GM19397 (cell line): ENCODE data around the gene RTEL1.

Experiments used
- ATAC-seq: cut with Tn5 transposase; IDR thresholded peaks from one replicate; pipeline ENCODE4 v1.9.1; 2021; ENCODE audit warnings: mild to moderate bottlenecking, moderate library complexity; ENCODE audit not compliant: unreplicated experiment

Gene RTEL1

DNA sequence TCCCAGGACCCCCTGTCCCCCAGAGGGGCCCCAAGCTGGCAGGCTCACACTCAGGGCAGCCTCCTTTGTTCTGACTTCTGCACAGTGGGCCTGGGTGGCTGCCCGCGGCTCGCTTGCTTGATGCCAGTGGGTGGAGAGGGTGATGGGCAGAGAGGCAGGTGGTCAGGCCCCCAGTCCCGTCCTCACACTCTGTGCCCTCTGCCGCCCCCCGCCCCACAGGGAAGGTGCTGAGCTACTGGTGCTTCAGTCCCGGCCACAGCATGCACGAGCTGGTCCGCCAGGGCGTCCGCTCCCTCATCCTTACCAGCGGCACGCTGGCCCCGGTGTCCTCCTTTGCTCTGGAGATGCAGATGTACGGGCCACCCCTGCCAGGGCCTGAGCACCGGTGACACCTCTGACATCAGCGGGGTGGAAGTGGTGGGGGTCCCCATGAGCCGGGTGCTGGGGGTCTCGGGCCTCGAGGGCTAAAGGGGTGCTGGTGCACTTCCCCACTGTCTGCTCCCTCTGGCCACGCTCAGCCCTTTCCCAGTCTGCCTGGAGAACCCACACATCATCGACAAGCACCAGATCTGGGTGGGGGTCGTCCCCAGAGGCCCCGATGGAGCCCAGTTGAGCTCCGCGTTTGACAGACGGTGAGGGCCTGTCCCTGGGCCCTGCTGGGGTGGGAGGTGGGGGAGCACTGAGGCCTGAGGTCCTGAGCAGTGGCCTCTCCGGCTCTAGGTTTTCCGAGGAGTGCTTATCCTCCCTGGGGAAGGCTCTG is 29.5 kb downstream of the RTEL1 start:
- ATAC-seq = no peak

DNA sequence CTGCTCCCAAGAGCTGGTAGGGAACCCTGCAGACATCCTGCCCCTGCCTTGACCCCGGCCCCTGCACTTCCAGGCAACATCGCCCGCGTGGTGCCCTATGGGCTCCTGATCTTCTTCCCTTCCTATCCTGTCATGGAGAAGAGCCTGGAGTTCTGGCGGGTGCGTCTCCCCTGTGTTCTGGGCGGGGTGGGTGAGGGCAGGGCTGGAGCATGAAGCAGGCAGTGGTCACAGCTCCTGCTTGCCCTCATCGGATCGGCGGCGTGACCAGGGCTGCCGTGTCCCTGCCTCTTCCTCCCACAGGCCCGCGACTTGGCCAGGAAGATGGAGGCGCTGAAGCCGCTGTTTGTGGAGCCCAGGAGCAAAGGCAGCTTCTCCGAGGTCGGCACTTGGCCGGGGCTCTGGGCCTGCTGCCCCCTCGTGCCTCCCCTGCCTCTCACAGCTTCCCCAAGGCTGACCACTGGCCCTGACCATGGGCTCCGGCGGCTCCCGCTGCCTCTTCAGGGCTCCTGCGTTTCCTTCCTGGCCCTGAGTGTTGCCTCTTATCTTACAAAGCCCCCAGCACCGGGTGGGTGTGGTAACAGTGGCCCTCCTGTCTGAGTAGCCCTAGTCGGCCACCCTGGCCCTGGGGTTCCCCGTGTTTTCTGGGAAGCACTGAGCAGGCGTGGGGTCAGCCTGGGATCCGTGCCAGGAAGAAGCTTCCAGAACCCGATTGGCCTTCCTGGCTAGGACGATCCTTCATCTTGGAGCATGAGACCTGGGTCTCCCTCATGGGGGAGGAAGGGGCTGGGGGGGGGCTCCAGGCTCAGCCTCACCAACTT is 30.3 kb downstream of the RTEL1 start:
- ATAC-seq = no peak

DNA sequence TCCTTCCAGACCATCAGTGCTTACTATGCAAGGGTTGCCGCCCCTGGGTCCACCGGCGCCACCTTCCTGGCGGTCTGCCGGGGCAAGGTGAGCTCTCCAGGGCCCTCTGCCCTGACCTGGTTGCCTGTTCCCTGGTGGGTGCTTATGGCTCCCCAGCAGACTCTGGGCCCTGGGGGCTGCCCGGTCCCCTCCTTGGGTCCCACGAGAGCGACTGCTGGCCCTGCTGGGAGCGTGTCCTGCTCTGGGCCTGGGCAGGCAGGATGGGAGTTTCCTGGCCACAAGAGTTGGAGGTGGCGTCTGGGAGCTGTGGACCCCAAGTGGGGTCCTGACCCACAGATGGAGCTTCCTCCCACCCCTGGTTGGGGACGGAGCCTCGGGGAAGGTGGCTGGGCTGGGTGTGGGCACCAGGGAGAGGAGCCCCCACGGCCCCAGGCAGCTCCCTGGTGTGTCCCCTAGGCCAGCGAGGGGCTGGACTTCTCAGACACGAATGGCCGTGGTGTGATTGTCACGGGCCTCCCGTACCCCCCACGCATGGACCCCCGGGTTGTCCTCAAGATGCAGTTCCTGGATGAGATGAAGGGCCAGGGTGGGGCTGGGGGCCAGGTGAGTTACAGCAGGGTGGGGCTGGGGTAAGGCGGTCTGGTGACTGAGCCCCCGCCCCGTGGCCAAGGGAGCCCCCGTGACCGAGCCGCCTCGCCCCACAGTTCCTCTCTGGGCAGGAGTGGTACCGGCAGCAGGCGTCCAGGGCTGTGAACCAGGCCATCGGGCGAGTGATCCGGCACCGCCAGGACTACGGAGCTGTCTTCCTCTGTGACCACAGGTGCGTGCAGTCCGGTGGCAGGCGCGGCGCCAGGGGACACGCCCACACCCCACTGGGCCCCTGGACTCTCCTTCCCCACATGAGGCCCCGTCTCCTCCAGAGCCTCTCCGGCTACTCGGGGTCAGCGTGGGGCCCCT is 31.2 kb downstream of the RTEL1 start:
- ATAC-seq = no peak

DNA sequence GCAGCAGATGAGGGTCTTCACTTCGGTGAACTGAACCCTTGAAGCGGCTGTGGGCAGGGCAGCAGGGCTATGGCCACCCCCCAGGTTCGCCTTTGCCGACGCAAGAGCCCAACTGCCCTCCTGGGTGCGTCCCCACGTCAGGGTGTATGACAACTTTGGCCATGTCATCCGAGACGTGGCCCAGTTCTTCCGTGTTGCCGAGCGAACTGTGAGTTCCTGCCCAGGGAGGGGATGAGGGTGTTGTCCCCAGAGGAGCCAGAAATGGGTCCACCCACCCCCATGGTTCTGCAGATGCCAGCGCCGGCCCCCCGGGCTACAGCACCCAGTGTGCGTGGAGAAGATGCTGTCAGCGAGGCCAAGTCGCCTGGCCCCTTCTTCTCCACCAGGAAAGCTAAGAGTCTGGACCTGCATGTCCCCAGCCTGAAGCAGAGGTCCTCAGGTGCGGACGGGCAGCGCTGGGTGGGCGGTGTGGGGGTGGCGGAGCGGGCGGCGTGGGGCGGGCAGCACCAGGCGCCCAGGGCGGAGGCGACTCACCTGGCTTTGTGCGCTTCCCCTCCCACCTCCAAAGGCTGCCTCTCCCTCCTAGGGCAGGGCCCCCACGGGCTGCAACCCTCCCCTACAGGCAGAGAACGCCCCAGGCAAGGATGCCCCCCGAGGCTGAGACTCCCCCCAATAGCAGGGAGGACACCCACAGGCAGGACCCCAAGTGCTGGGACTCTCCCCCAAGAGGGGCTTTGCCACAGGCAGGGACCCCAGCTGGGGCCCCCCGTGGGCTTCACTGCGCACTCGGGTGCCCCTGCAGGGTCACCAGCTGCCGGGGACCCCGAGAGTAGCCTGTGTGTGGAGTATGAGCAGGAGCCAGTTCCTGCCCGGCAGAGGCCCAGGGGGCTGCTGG is 32.1 kb downstream of the RTEL1 start:
- ATAC-seq = no peak

DNA sequence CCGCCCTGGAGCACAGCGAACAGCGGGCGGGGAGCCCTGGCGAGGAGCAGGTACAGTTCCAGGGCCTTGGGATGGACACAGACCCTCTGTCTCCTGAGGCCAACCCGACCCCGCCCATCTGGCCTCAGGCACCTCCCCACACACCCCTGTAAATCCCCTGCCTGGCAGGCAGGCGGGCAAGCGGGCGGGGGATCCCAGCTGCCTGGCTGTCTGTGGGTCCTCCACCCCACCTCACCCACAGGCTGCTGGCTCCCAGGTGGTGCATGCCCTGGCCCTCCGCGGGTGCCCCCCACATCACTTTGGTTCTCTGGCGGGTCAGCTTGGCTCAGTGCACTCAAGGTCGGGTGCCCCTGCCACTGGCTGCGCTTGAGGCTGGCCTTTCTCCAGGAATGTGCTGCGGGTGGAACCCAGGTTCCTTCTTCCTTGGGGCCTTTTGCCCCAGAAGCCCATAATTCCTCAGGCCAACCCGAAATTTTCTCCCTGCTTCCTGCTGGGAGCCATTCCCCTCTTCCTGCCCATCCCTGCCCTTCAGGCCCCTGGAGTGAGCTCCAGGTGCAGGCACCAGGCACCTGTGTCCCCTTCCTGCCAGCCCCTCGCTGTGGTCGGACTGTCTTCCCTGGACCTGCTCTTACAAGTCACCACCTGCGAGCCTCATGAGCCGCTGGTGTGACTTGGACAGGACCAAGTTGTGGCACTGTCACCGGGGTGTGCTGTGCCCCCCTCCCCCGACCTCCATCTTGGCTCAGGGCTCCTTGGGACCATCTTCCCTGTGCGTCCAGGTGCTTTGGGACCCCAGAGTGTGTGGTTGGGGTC is 33.0 kb downstream of the RTEL1 start:
- ATAC-seq = no peak

DNA sequence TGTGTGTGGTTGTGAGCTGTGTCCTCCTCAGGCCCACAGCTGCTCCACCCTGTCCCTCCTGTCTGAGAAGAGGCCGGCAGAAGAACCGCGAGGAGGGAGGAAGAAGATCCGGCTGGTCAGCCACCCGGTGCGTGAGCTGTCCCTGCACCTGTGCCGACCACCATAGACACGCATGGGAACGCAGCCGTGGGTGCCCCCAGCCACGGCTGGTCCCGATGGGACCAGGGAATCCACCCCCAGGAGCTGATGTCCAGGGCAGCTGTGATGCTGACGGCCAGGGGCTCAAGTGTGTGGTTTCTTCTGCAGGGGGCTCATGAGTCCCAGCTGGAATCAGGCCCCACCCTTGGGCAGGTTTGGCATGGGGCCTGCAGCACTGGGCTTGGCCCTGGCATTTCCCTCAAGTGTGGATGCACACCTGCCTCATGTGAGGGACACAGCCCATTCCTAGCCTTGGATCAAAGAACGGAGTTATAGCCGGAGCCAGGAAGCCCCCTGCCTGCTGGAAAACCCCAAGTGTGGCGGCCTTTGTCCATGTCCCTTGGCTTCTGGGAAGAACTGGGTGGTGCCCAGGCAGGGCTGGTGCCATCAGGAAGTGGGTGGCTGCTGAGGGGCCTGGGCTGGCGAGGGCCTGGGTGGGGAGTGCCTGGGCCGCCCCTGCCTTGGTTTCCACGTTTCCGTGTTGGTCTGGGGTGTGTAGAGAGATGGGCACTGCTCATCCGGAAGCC is 33.8 kb downstream of the RTEL1 start:
- ATAC-seq = no peak

DNA sequence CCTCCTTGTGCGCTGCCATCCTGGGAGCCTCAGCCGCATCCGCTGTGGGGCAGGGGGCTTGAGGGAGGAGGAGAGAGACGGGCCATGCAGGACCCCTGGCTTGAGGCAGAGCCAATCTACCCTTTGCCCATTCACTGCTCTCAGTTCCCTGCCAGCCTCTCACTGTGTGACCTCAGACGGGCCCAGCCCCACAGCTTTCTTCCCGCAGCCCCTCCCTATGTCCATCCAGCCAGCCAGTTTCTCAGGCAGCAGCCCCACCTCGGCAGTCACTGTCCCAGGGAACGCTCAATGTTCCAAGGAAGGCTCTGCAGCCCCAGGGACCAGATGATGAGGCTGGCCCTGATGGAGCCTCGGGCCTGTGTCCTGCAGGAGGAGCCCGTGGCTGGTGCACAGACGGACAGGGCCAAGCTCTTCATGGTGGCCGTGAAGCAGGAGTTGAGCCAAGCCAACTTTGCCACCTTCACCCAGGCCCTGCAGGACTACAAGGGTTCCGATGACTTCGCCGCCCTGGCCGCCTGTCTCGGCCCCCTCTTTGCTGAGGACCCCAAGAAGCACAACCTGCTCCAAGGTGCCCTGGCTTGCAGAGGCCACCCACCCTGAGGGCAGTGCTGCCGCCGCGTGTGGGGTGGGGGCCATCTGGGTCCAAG is 34.4 kb downstream of the RTEL1 start:
- ATAC-seq = no peak

DNA sequence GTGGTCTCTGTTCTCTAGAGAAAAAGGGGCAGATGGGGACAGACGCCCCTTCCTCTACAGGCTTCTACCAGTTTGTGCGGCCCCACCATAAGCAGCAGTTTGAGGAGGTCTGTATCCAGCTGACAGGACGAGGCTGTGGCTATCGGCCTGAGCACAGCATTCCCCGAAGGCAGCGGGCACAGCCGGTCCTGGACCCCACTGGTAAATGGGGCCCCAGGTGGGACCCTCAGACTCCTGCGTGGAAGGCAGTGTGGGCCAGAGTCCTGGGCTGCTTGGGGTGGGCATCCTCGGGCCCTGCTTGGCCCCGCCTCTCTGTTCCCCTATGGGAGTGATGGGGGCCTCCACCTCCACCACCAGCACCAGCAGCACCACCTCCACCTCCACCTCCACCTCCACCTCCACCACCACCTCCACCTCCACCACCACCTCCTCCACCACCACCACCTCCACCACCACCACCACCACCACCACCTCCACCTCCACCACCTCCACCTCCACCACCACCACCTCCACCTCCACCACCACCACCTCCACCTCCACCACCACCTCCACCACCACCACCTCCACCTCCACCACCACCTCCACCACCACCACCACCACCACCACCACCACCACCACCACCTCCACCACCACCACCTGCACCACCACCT is 35.1 kb downstream of the RTEL1 start:
- ATAC-seq = no peak

DNA sequence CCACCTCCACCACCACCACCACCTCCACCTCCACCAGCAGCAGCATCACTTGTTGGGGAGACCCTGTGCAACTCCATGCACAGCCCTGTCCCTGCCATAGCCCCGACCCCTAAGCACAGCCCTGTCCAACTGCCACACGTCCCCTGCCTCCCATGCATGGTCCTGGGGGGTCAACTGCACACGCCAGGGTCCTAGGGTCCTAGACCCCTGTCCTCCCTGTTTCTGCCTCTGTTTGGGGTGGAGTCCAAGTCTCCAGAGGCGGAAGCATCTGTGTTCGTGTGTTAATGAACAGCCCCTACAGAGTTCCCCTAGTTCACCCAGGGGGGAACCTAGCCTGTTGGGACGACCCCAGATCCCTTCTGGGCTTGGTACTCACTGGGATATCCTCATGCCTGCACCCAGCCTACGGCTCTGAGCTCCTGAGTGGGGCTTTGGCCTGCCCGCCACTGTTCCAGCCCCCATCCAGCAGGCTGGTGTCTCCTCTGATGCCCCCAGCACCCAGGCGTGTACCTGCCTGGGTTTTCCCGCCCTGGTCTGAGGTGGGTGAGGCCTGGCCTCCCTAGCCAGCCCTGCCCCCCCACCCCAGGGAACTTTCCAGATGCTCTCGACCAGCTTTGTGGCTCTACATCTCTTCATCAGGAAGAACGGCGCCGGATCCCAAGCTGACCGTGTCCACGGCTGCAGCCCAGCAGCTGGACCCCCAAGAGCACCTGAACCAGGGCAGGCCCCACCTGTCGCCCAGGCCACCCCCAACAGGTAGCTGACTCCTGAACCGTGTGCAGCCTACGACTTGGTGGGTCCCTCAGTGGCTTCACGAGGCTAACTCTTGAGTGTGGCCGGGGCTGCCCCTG is 35.8 kb downstream of the RTEL1 start:
- no peak for ATAC-seq

DNA sequence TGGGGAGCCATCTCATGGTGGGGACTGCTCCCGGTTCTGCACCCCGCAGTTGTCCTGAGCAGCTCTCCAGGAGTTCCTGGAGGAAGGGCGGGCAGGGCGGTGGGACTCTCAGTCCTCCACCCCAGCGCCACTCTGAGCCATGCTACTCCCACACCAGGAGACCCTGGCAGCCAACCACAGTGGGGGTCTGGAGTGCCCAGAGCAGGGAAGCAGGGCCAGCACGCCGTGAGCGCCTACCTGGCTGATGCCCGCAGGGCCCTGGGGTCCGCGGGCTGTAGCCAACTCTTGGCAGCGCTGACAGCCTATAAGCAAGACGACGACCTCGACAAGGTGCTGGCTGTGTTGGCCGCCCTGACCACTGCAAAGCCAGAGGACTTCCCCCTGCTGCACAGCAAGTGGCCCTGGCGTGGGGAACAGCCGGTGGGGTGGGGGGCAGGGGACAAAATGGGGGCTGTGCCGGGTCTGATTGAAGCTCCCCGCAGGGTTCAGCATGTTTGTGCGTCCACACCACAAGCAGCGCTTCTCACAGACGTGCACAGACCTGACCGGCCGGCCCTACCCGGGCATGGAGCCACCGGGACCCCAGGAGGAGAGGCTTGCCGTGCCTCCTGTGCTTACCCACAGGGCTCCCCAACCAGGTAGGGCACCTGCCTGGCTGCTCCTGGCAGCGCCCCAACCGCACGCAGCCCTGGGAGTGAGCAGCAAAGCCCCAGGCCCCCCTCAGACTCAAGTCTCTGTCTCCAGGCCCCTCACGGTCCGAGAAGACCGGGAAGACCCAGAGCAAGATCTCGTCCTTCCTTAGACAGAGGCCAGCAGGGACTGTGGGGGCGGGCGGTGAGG is 36.7 kb downstream of the RTEL1 start:
- ATAC-seq = no peak

DNA sequence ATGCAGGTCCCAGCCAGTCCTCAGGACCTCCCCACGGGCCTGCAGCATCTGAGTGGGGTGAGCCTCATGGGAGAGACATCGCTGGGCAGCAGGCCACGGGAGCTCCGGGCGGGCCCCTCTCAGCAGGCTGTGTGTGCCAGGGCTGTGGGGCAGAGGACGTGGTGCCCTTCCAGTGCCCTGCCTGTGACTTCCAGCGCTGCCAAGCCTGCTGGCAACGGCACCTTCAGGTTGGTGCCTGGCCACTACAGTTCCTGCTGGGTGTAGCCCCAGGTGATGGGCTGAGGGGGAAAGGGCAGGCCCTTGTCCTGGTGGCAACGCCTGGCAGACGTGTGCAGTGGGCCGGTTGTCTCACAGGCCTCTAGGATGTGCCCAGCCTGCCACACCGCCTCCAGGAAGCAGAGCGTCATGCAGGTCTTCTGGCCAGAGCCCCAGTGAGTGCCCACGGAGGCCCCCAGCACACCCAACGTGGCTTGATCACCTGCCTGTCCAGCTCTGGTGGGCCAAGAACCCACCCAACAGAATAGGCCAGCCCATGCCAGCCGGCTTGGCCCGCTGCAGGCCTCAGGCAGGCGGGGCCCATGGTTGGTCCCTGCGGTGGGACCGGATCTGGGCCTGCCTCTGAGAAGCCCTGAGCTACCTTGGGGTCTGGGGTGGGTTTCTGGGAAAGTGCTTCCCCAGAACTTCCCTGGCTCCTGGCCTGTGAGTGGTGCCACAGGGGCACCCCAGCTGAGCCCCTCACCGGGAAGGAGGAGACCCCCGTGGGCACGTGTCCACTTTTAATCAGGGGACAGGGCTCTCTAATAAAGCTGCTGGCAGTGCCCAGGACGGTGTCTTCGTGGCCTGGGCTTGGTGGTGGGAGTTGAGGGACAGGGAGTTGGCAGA is 37.6 kb downstream of the RTEL1 start:
- no peak for ATAC-seq

DNA sequence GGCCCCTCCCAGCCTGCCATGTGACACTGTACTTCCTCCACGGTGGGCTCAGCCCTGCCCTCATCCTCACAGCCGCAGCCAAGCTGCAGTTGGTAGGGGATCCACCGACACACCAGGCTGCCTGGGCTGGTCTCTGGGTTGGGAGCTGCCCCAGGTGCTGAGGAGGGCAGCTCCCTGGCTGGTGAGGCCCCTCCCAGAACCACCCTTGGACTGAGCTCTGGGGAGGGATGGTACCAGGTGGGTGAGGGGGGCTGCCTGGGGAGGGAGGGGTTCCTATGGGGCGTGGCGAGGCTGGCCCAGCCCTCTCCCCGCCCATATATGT is 38.2 kb downstream of the RTEL1 start:
- no peak for ATAC-seq

DNA sequence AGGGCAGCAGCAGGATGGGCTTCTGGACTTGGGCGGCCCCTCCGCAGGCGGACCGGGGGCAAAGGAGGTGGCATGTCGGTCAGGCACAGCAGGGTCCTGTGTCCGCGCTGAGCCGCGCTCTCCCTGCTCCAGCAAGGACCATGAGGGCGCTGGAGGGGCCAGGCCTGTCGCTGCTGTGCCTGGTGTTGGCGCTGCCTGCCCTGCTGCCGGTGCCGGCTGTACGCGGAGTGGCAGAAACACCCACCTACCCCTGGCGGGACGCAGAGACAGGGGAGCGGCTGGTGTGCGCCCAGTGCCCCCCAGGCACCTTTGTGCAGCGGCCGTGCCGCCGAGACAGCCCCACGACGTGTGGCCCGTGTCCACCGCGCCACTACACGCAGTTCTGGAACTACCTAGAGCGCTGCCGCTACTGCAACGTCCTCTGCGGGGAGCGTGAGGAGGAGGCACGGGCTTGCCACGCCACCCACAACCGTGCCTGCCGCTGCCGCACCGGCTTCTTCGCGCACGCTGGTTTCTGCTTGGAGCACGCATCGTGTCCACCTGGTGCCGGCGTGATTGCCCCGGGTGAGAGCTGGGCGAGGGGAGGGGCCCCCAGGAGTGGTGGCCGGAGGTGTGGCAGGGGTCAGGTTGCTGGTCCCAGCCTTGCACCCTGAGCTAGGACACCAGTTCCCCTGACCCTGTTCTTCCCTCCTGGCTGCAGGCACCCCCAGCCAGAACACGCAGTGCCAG is 38.7 kb downstream of the RTEL1 start, which contains the start of gene TNFRSF6B:
Gene TNFRSF6B (plus strand): TSS at position 25 of the 729 bp plus-strand sequence. CDS start 116 bp downstream, at position 141.
- ATAC-seq = no peak

DNA sequence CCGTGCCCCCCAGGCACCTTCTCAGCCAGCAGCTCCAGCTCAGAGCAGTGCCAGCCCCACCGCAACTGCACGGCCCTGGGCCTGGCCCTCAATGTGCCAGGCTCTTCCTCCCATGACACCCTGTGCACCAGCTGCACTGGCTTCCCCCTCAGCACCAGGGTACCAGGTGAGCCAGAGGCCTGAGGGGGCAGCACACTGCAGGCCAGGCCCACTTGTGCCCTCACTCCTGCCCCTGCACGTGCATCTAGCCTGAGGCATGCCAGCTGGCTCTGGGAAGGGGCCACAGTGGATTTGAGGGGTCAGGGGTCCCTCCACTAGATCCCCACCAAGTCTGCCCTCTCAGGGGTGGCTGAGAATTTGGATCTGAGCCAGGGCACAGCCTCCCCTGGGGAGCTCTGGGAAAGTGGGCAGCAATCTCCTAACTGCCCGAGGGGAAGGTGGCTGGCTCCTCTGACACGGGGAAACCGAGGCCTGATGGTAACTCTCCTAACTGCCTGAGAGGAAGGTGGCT is 39.3 kb downstream of the RTEL1 start:
- ATAC-seq = no peak
